COR-L47 (cell line): ENCODE measurements around the gene ERH.
A peak's percentile ranks its signal among the peaks of the same experiment; 100 is the strongest.
"Not testable (repeated sequence)": the region's sequence is repeated elsewhere in the genome, so short reads cannot be mapped to it uniquely, and the experiment has no call there.

Experiments
- DNase-seq: peaks from one replicate; lab custom pipeline; 2025; lab: John Stamatoyannopoulos, UW

ERH gene

DNA sequence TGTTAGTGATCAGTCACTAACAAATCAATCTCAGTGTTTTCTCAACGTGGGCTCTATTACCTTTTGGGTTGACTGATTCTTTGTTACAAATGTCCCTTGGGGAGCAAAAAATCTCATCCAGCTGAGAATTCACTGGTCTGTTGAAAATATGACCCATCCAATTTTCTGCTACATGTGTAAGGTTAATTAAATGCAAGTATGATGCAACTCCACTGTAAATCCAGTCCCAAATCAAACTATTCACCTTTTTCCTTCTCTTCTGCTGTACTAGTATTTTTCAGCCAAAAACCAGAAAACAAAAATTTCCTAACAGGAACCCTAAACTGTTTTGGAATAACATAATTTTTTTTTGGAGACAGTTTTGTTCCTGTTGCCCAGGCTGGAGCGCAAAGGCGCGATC is 2.2 kb downstream of the ERH start:
- DNase-seq = no peak

DNA sequence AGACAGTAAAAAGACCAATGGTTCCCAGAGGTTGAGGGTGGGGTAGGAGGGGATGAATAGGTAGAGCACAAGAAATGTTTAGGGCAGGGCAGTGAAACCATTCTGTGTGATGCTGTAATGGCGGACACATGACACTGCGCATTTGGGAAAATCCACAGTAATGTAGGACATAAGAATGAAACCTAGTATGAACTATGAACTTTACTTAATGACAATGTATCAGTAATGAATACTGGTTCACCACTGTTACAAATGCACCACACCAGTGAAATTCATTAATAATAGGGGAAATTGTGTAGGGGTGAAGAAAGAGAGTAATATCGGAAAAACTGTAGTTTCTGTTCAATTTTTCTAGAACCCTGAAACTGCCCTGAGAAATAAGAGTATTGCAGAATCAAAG is 5.6 kb downstream of the ERH start:
- DNase-seq = no peak

GRCh38 chr14:69391400-69391799 is 6.7 kb downstream of the ERH start:
- DNase-seq = not testable (repeated sequence)

- DNase-seq = no peak
Observed at GRCh38 chr14:69387311-69387710, 10.8 kb downstream of the ERH start.

DNA sequence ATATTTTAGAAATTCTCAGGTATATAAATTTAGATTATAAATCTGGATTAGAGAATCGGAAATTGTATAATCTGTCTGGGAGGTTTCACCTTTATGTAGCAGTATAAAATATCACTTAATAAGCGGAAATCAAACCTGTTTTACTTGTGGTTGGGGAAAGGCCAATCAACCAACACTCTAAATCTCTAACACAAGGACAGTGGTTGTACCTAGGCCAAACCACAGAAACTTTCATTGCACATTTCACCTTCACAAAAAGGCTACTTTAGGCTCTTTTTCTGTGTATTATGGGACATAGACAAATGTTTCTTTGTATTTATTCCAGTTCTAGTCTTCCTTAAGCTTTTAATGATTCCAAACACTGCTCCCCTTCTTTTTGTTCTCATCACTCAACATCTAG is 19.8 kb downstream of the ERH start:
- no peak for DNase-seq

- DNase-seq = no peak
Observed at GRCh38 chr14:69376439-69376838, 21.7 kb downstream of the ERH start.

- DNase-seq = no peak
Observed at GRCh38 chr14:69375722-69376121, 22.4 kb downstream of the ERH start.

DNA sequence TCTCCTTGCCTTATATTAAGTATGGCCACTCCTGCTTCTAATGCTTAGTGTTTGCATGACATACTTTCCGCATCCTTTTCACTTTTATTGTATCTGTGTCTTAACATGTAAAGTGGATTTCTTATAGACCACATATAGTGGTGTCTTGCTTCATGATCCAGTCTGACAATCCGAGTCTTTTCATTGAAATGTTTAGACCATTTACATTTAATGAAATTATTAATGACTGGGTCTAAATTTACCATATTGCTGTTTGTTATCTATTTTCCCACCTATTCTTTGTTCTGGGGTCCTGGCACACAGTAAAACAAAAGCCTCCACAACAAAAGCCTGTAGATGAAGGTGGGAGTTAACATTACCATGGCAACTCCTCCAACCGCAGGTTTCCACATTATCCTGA is 22.9 kb downstream of the ERH start:
- no peak for DNase-seq

GRCh38 chr14:69374235-69374634 is 23.9 kb downstream of the ERH start:
- no peak for DNase-seq

GRCh38 chr14:69373104-69373503 is 25.0 kb downstream of the ERH start:
- DNase-seq = no peak

DNA sequence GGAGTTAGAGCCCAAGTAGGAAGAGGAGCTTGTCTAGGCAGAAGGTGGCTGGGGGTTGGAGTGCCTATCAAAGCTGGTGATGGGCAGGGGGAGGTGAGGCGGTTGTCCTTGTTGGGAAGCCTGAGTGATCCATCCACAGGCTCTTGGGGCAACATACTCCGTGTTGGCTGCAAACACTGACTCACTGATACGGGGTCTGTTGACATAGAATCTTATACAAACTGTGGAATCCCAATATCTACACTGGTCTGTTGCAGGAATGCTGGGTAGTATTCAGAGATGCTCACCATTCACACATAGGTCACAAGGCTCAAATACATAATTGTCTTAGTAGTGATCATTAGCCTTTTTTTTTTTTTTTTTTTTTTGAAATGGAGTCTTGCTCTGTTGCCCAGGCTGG is 26.0 kb downstream of the ERH start:
- no peak for DNase-seq

DNA sequence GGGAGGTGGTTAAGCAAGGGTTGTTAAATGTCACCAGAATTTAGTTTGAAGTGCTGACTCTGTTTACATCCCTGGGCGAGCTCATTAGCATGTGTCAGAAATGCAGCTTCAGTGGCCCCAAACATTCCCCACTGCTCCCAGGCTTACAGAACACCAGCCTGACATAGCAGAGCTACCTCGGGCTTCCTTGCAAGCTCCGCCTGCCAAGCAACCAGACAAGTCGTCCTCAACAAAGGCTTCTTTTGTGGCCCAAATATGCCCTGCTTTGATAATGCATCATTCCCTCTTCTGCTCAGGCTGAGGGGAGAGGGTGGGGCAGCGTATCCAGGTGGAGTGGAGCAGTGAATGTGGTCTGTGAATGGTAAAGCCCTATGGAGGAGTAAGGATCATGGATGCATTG is 28.0 kb downstream of the ERH start:
- no peak for DNase-seq

- DNase-seq = no peak
Observed at GRCh38 chr14:69368381-69368780, 29.7 kb downstream of the ERH start.

DNA sequence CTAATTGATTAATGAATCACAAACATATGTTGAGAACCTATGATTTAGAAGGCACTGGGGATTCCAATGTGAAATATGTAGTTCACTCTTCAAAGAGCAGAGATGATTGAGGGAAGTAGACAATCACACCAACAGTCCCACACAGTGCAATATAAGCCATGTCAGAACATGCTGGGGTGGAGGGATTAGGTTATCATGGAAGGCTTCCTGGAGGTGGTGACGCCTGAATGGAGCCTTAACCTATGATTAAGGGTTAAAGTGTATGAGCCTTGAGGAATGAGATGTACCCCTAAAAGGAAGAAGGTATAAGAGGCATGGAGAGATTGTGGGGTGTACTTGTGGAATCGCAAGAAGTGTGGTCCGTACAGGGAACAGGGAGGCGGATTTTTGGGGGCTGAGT is 31.3 kb downstream of the ERH start:
- no peak for DNase-seq

DNA sequence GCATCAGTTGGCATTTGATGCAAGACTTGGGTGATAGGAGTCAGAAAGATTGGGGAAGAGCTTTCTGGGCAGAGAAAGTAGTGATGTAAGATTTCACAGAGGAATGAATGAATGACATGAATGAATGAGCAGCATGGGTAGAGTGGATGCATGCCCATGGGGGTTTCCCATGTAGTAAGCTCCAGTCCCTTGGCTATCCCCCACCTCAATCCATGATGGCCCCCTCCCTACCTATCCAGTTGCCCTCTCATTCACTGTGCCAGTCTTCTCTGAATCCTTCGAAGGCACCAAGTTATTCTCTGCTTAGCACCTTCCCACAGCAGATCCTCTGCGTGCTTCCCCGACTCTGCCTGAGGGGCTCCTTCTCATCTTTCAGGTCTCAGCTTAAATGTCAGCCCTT is 32.0 kb downstream of the ERH start:
- no peak for DNase-seq

DNA sequence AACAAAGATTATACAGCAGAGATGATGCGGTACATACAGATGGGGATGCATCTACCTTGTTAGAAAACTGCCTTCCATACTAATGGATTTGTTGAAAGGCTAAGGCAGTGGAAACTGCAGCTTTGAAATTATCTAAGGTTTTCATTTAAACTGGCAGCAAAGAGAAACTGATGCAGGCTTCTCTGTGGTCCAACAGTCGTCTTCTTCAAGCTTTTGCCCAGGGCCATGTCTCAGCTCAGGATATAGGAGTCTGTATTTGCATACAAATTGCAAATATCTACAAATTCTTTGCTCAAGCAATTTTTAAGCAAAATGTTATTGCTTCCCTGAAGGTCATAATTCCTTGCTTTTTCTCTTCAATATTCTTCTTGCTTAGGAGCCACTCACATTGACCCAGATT is 33.7 kb downstream of the ERH start:
- DNase-seq = no peak

DNA sequence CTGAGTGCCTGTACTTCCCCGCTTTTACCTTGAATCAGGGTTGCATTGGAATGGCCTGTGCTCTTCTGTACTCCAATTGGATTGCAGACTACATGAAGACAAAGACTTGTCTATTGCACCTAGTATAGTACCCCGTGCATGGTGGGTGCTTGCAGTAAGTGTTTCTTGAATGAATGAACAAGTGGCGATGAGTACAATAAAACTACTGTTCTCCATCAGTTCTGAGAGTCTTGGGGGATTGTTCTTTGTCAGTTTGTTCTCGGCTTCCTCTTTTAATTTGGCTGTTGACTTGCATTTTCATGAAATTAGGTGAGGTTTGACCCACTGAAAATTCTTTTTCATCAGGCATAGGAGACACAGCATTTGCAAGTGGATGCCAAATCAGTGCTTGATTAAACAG is 34.1 kb downstream of the ERH start:
- no peak for DNase-seq

DNA sequence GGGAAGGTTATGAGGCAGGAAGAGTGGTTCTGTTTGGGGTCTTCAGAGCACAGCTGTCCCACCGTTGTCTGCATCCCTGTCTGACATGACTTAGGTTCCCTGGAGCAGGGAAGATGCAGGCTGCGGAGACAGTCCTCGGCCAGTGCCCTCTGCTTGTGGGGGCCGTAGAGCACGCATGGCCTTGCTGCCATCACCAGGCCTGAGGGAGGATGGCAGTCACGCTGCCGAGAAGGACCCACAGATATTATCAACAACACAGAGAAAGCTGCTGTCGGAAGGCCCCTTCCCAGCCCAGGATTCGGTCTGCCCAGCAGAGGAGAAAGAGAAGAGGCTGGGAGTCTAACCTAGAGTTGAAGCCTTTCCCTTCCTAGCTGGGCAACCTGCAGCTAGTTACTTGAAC is 35.0 kb downstream of the ERH start:
- peak; percentile 15 for DNase-seq

DNA sequence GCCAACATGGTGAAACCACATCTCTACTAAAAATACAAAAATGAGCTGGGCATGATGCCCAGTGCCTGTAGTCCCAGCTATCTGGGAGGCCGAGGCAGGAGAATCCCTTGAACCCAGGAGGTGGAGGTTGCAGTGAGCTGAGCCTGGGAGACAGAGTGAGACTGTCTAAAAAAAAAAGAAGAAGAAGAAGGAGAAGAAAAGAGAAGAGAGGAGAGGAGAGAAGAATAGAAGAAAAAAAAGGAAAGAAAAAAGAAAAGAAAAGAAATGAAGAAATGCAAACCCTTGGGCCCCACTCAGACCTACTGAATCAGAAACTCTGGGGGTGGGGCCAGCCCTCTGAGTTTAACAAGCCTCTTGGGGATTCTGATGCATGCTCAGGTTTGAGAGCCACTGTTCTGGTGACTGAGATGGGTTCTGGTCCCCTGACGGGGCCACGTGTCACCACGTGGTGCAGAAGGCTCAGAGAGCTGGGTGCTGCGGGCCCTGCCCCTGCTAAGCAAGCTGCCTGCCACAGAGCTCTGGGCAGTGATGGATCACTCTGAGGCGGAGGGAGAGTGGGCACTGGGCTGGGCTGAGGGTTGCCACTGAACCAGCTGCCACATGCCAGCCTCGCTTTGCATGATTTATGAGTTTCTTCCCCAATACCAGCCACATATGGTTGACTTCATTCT is 37.5 kb downstream of the ERH start:
- DNase-seq = no peak

- no peak for DNase-seq
Observed at GRCh38 chr14:69358966-69359365, 39.1 kb downstream of the ERH start.

GRCh38 chr14:69358233-69358963 is 39.7 kb downstream of the ERH start:
- no peak for DNase-seq

DNA sequence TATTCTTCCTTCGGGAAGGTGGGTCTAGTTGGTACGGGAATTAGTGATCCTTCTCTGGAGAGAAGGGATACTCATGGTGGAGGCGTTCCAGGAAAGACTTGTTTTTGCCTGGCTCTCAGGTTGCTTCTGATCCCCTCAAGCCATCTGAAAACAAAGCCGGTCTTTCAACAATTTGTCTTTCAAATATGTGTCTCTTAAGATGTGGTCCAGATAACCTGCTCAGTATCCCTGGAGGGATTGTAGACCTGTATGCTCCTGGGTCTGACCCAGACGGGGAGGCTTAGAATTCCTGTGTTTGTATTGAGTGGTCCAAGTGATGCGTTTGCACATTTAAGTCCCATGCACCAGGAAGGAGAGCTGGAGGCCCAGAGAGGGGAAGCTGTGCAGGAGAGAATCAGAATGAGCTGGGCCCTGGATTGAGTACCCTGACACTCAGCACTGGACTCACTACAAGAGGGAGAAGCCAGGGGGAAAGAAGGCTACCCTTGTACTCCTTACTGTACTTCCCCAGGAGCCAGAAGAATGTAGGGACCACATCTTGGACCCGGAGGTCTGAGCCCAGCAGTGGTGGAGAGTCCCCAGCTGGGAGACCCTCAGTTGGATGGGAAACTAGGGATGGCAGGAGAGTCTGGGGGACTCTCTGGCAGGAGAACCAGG is 40.4 kb downstream of the ERH start:
- no peak for DNase-seq

DNA sequence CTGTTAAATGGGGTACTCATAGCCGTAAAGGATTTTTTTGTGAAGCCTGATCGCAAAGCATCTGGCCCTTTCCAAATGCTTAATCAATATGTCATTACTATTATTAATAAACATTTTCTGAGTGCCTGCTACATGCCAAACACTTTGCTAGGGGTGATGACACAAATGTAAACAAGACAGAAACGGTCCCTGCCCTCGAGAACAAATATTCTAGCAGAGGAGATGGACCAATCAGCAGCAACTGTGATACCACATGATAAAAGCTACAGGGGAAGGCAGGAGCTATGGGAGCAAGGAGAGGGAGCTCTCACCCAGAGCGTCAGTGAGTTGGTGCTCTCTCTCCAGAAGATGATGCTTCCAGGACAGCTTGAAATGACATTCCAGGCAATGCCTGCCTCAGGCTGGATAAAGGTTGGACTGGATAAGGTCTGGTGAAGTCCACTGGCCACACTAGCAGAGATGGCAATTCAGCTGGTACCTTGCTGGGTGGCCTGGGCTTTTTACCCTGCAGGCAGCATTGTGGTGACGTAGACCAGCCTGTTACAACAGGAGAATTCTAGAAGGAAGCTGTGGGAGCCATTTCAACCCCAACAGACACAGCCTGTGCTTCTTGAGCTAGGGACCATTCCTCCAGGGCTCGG is 41.1 kb downstream of the ERH start:
- no peak for DNase-seq
